Fibroblast of skin of left quadriceps (primary cell): Measurements from ENCODE around the gene TMCO4.

Source experiments
- DNase-seq, 2 experiments: peaks; one replicate each; pipeline ENCODE4 v3.0.0-alpha.2; 2013; ENCODE audit warnings: low read depth in 2 of 2

The TMCO4 gene

GRCh38 chr1:19813643-19813960 is 13.9 kb upstream of the TMCO4 start:
- DNase-seq, result no peak

DNA sequence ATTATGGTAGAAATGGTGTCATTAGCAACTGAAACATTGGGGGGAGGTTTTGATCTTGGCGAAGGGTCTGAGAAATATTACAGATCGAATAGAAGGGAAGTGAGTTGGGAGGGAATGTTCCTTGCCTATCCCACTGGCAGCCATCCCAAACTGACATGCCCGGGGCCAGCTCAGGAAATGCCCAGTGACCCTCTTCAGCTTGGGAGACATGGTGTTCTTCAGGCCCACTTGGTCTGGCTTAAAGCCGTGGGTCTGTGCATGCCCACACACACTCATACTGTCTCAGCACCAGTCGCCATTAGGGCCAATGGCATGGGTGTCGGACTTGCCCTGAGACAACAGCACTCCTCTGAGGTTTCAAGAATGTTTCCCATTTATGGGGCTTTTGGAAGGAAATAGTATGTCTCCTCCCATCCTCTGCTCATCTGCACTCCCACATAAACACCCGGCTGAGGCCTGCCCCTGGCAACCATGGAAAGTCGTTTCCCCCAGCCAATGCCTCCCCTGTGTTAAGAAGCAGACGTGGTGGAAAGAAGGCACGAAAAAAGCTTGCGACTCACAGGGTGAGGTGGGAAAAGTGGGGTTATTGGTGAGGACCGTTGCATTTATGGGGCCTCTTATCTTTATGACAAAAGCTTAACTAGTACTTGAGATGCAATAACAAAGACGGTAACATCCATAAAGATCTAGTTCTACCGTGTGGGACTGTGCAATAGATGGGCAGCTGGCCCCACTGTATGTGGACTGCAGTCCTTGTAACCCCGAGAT is 13.3 kb upstream of the TMCO4 start:
- DNase-seq, result no peak

GRCh38 chr1:19811206-19811851 is 11.6 kb upstream of the TMCO4 start:
- DNase-seq, result peak in 1 of 2 experiments; percentile 13

DNA sequence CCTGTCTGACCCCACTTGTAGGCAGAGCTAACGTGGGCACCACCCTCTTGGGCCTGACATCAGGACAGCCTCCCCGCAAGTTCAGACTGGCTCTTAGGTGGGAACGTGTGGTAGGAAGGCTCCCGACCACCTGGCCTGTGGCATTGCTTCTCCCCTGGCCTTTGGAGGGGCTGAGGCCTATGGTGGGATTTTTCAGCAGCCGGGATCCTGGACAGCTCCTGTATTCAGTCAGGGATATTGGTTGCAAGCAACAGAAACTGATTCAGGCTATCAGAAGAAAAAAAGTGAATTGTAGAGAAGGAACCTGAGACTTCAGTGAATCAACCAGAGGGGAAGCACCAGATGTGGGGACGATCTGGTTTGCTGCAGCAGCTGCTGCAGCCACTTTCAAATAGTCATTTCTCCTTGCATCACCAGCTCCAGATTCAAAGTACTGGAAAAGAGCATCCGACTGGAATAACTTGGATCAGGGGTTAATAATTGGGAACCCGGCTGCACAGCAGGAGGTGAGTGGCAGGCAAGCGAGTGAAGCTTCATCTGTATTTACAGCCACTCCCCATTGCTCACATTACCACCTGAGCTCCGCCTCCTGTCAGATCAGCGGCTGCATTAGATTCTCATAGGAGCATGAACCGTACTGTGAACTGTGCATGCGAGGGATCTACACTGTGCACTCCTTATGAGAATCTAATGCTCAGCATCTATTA is 9.5 kb upstream of the TMCO4 start:
- no peak for DNase-seq

- DNase-seq, result no peak
These were observed 8.6 kb upstream of the TMCO4 start for GRCh38 chr1:19808351-19808750.

- no peak for DNase-seq
These were observed 5.1 kb upstream of the TMCO4 start for GRCh38 chr1:19804831-19805251.

GRCh38 chr1:19802269-19802668 is 2.6 kb upstream of the TMCO4 start:
- DNase-seq, result no peak

GRCh38 chr1:19800076-19800804 is 524 bp upstream of the TMCO4 start:
- peak; percentile 53 to 61 for DNase-seq

- DNase-seq, result no peak
These were observed 1.1 kb downstream of the TMCO4 start for GRCh38 chr1:19798486-19799229.

GRCh38 chr1:19797827-19798226 is 1.9 kb downstream of the TMCO4 start:
- no peak for DNase-seq

- DNase-seq, result no peak
These were observed 5.1 kb downstream of the TMCO4 start for GRCh38 chr1:19794583-19794982.

DNA sequence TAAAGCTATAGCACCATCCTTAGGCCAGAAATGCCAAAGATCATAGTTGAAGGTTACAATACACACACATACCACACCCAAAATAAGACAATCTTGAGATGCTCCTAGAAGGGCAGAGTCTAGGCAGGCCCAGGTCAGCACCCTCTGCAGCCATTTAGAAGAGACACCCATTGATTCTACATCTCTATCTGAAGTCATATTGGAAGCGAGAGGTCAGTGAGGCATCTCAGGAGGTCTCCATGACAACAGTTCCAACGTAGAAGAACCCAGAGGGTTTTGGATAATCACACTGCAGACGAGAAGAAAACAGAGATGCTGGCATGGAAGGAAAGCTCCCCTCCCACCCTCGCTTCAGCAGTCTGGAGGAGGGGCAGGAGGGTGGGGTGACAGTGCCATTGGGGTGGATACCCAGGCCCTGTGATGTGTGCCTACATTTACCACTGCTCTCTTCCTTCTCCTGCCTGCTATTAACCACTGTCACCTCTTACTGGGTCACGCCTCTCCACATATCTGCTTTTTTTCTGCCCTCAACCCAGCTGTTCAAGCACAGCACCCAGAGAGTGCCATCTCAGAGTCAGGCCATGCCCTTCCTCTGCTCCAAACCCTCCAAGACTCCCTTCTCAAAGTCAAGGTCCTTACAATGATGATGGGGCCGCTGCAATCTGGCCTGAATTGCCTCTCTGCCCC is 6.2 kb downstream of the TMCO4 start:
- no peak for DNase-seq

GRCh38 chr1:19792237-19793002 is 7.3 kb downstream of the TMCO4 start:
- no peak for DNase-seq

GRCh38 chr1:19790061-19790975 is 9.4 kb downstream of the TMCO4 start:
- peak in 1 of 2 experiments; percentile 20 for DNase-seq

- DNase-seq, result no peak
These were observed 12.7 kb downstream of the TMCO4 start for GRCh38 chr1:19786988-19787423.

- no peak for DNase-seq
These were observed 14.1 kb downstream of the TMCO4 start for GRCh38 chr1:19785660-19786059.

- no peak for DNase-seq
These were observed 19.3 kb downstream of the TMCO4 start for GRCh38 chr1:19780267-19780877.

- no peak for DNase-seq
These were observed 22.8 kb downstream of the TMCO4 start for GRCh38 chr1:19776933-19777332.

DNA sequence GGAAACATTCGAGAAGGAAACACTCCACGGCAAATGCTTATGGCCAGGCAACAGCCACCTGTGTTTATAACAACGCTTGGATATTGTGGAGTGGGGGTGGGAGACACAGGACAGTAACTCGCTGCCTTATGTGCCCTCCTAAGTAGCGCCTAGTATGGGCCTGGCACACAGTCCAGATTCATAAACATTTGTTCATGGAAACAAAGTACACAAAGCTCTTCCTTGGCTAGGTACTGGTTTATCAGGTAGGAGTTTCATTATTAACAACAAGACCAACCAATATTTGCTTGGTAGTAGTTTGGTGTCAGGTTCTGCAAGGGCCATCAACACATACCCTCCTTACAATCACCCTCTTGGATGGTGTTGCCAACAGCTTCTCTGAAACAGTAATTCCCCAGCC is 23.4 kb downstream of the TMCO4 start:
- DNase-seq, result no peak
